Neuronal stem cell (in vitro differentiated cells): ENCODE measurements around the gene B4GALT5.
"Not testable (repeated sequence)": the region's sequence is repeated elsewhere in the genome, so short reads cannot be mapped to it uniquely, and the experiment has no call there.

Experiments
- DNase-seq: peaks from one replicate; pipeline ENCODE4 v3.0.0-alpha.2; 2013; ENCODE audit warnings: low spot score
- H2AFZ ChIP-seq: one replicate; pipeline ENCODE4 v1.6.1; 2013; ENCODE audit warnings: mild to moderate bottlenecking, low read length, inconsistent platforms
- H2AK5ac ChIP-seq: 2 replicates; pipeline ENCODE4 v1.6.1; 2013; ENCODE audit warnings: low read depth, mild to moderate bottlenecking, inconsistent platforms, low read length, moderate library complexity, mixed read lengths
- H2BK120ac ChIP-seq: 2 replicates; pipeline ENCODE4 v1.6.1; 2013; ENCODE audit warnings: low read depth, mild to moderate bottlenecking, inconsistent platforms, low read length, moderate library complexity, mixed read lengths
- H2BK12ac ChIP-seq: one replicate; pipeline ENCODE4 v1.6.1; 2013; ENCODE audit warnings: low read length, inconsistent platforms
- H2BK15ac ChIP-seq: 2 replicates; pipeline ENCODE4 v1.6.1; 2013; ENCODE audit warnings: mild to moderate bottlenecking, low read length, inconsistent platforms, mixed read lengths
- H2BK5ac ChIP-seq: one replicate; pipeline ENCODE4 v1.6.1; 2013; ENCODE audit warnings: inconsistent platforms, mild to moderate bottlenecking, low read length, moderate library complexity
- H3K14ac ChIP-seq: one replicate; pipeline ENCODE4 v1.6.1; 2013; ENCODE audit warnings: low read length, inconsistent platforms
- H3K18ac ChIP-seq: 2 replicates; pipeline ENCODE4 v1.6.1; 2013; ENCODE audit warnings: low read length, inconsistent platforms
- H3K23ac ChIP-seq: 2 replicates; pipeline ENCODE4 v1.6.1; 2013; ENCODE audit warnings: low read depth, mild to moderate bottlenecking, mixed read lengths, low read length, inconsistent platforms; ENCODE audit not compliant: poor library complexity
- H3K27ac ChIP-seq: replicated peaks from 3 replicates; pipeline ENCODE4 v1.5.1; 2013; ENCODE audit warnings: low read length, inconsistent platforms
- H3K27me3 ChIP-seq, 3 experiments: 2 replicates each; pipeline ENCODE4 v1.6.1; 2013; ENCODE audit warnings: low read length in 3 of 3, mild to moderate bottlenecking in 2 of 3, inconsistent platforms in 1 of 3, low read depth in 1 of 3, mixed read lengths in 1 of 3, moderate library complexity in 1 of 3; ENCODE audit not compliant: control insufficient read depth in 3 of 3, insufficient read depth in 3 of 3
- H3K36me3 ChIP-seq, 2 donors: replicated peaks in 1 of 2; 2 replicates each; pipeline ENCODE4 v1.6.1; 2013; ENCODE audit warnings: low read length in 2 of 2; ENCODE audit not compliant: control insufficient read depth in 2 of 2, insufficient read depth in 2 of 2
- H3K4ac ChIP-seq: 2 replicates; pipeline ENCODE4 v1.6.1; 2013; ENCODE audit warnings: inconsistent platforms, mild to moderate bottlenecking, low read length, moderate library complexity
- H3K4me1 ChIP-seq, 2 donors: 1 replicate in 1 of 2; 2 replicates in 1 of 2; pipeline ENCODE4 v1.6.1; 2013; ENCODE audit warnings: low read length in 2 of 2, low read depth in 1 of 2; ENCODE audit not compliant: control insufficient read depth in 2 of 2, insufficient read depth in 1 of 2
- H3K4me2 ChIP-seq: one replicate; pipeline ENCODE4 v1.6.1; 2013; ENCODE audit warnings: mild to moderate bottlenecking, low read length, inconsistent platforms; ENCODE audit not compliant: insufficient read depth, poor library complexity, severe bottlenecking
- H3K4me3 ChIP-seq, 2 donors: 2 replicates each; pipeline ENCODE4 v1.5.1; 2013; ENCODE audit warnings: low read length in 2 of 2, mild to moderate bottlenecking in 2 of 2, inconsistent platforms in 1 of 2, moderate library complexity in 1 of 2
- H3K79me1 ChIP-seq: one replicate; pipeline ENCODE4 v1.6.1; 2013; ENCODE audit warnings: low read depth, mild to moderate bottlenecking, inconsistent platforms, low read length, moderate library complexity
- H3K9ac ChIP-seq: one replicate; pipeline ENCODE4 v1.6.1; 2013; ENCODE audit warnings: mild to moderate bottlenecking, low read depth, low read length, inconsistent platforms; ENCODE audit not compliant: poor library complexity
- H3K9me3 ChIP-seq, 2 donors: replicated peaks in 1 of 2; 2 replicates each; pipeline versions ENCODE3 to v1.6.1; 2013; ENCODE audit warnings: low read length in 2 of 2, mild to moderate bottlenecking in 2 of 2, inconsistent platforms in 1 of 2, low read depth in 1 of 2, mixed read lengths in 1 of 2, moderate library complexity in 1 of 2; ENCODE audit not compliant: control insufficient read depth in 2 of 2, insufficient read depth in 1 of 2
- H4K8ac ChIP-seq: one replicate; pipeline ENCODE4 v1.6.1; 2013; ENCODE audit warnings: low read depth, mild to moderate bottlenecking, inconsistent platforms, low read length, moderate library complexity
- H4K91ac ChIP-seq: one replicate; pipeline ENCODE4 v1.6.1; 2013; ENCODE audit warnings: low read length, low read depth, mild to moderate bottlenecking, inconsistent platforms; ENCODE audit not compliant: poor library complexity
- WGBS, 2 donors: extraction: QIAGEN DNeasy Blood & Tissue Kit; methylation state at CpG; one replicate each; pipeline ENCODE4 v1.1.7; 2013; ENCODE audit warnings: missing lambda C conversion rate in 2 of 2, mixed read lengths in 1 of 2; ENCODE audit not compliant: insufficient read length in 2 of 2, insufficient replicate concordance in 1 of 2; ENCODE audit errors: extremely low coverage in 2 of 2; 5-methylcytosine and 5-hydroxymethylcytosine counted together

Gene B4GALT5

DNA sequence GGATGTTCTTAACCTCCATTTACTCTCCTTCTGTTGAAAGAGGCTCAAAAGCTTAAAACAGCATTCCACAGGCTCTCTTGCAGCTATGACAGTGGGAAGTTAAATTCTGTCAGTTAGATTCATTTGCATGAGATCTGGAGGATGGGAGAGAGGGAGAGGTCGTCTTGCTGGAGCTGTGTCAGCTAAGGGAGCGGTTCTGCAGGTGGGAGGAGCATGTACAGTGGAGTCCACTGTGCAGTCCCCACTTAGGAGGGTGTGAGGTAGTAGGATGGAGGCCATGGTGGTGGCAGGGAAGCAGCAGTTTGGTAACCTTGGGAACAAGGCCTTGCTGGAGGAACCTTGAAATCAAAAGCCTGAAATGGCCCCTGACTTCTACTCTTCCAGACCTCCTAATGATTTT lies 12.0 kb upstream of the B4GALT5 start:
- Histone ChIP-seq H3K14ac (no peak overlapping the region), H3K23ac (no peak overlapping the region), H3K4me2 (no peak overlapping the region), H2AK5ac (no peak overlapping the region), H3K9me3 (peaks cover 2 to 4% of the 10 kb centered on the region in 2 donors), H3K27ac (no peak overlapping the region), H3K36me3 (no peaks in the 10 kb centered on the region), H3K4ac (no peak overlapping the region), H3K9ac (peak overlapping the region; percentile 50), H2AFZ (no peak overlapping the region), H3K79me1 (no peaks in the 10 kb centered on the region), H4K8ac (no peak overlapping the region), H2BK120ac (no peak overlapping the region), H2BK12ac (no peak overlapping the region), H3K18ac (no peak overlapping the region), H4K91ac (no peak overlapping the region), H2BK15ac (no peak overlapping the region), H3K4me1 (no peaks in the 10 kb centered on the region), H3K27me3 (no peaks in the 10 kb centered on the region), H2BK5ac (no peak overlapping the region), H3K4me3 (no peak overlapping the region)
- WGBS, 2 donors, result no CpG with 5 or more reads among the region's 2 CpGs
- no peak for DNase-seq

GRCh38 chr20:49725224-49725606 lies 11.5 kb upstream of the B4GALT5 start:
- not testable (repeated sequence) for H3K4me3 ChIP-seq, H4K8ac ChIP-seq, H3K4ac ChIP-seq, H3K36me3 ChIP-seq, H4K91ac ChIP-seq, DNase-seq, H3K4me2 ChIP-seq, H3K14ac ChIP-seq, H3K27ac ChIP-seq, H3K9me3 ChIP-seq, H2AK5ac ChIP-seq, H3K79me1 ChIP-seq, H3K23ac ChIP-seq, H3K27me3 ChIP-seq, H2BK15ac ChIP-seq, H2BK5ac ChIP-seq, H3K4me1 ChIP-seq, H3K9ac ChIP-seq, H2BK12ac ChIP-seq, H3K18ac ChIP-seq, H2BK120ac ChIP-seq
- WGBS, 2 donors, result no CpG with 5 or more reads among the region's 7 CpGs
- peak overlapping the region; percentile 66 for H2AFZ ChIP-seq

DNA sequence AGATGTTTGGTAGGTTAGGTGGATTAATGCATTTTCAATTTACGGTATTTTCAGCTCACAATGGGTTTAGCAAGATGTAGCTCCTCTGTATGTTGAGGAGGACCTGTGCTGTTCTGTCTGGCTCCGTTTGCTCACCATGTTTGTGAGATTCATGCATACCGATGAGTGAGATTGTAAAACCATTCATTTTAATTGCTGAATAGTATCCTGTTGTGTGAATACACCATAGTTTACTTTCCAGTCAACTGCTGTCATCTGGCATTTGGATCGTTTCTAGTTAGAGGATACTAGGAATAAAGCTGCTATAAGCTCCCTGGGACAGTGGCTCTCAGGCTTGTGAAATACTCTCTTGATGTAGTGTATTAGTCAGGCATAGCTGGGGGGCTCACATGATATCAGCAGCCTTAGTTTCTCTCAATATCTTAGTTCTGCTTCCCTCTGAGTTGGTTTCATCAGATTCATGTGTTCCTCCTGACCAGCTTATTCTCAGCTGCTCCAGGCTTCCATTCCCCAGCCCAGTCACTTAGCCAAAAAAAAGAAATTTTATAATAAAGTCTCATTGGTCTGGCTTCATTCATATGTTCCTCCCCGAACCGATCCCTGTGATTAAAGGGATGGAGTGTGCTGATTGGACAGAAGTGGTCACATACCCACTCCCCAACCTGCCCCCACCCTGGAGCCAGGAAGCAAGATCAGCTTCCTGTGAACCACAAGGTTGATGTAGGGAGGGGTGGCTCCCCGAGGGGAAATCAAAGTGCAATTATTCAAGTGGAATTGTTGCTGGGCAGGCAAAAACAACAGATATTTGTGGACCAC lies 10.9 kb upstream of the B4GALT5 start:
- H3K4me2 ChIP-seq, result no peak overlapping the region
- no peak overlapping the region for H4K91ac ChIP-seq
- H2BK120ac ChIP-seq, result no peak overlapping the region
- H3K18ac ChIP-seq, result no peak overlapping the region
- no peak overlapping the region for H2BK5ac ChIP-seq
- H3K14ac ChIP-seq, result no peak overlapping the region
- no peak overlapping the region for H3K27ac ChIP-seq
- peak overlapping the region; percentile 66 for H2AFZ ChIP-seq
- H3K4ac ChIP-seq, result no peak overlapping the region
- no peaks in the 10 kb centered on the region for H3K79me1 ChIP-seq
- WGBS, 2 donors, result no CpG with 5 or more reads among the region's 7 CpGs
- H3K9ac ChIP-seq, result no peak overlapping the region
- no peak overlapping the region for H2BK12ac ChIP-seq
- no peak overlapping the region for H4K8ac ChIP-seq
- H2BK15ac ChIP-seq, result no peak overlapping the region
- no peak overlapping the region for H3K23ac ChIP-seq
- no peak for DNase-seq
- H3K4me1 ChIP-seq, result no peaks in the 10 kb centered on the region
- no peaks in the 10 kb centered on the region for H3K36me3 ChIP-seq
- no peak overlapping the region for H3K4me3 ChIP-seq
- no peak overlapping the region for H2AK5ac ChIP-seq
- peaks cover 2 to 4% of the 10 kb centered on the region in 2 donors for H3K9me3 ChIP-seq
- H3K27me3 ChIP-seq, result no peaks in the 10 kb centered on the region

DNA sequence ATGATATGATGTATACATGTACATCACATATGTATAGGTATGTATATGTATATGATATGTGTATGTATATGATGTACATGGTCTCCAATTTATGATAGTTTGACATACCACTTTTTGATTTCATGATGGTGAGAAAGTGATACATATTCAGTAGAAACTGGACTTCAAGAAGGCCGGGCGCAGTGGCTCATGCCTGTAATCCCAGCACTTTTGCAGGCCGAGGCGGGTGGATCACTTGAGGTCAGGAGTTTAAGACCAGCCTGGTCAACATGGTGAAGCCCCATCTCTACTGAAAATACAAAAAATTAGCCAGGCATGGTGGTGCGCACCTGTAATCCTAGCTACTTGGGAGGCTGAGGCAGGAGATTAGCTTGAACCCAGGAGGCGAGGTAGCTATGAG lies 10.1 kb upstream of the B4GALT5 start:
- not testable (repeated sequence) for H4K91ac ChIP-seq, H3K4ac ChIP-seq, H3K27me3 ChIP-seq, H2AFZ ChIP-seq, H2BK120ac ChIP-seq, H3K23ac ChIP-seq, H2BK15ac ChIP-seq, H2BK12ac ChIP-seq, H3K9me3 ChIP-seq, DNase-seq, H4K8ac ChIP-seq, H3K4me1 ChIP-seq, H3K4me2 ChIP-seq, H2AK5ac ChIP-seq, H3K9ac ChIP-seq, H3K4me3 ChIP-seq, H2BK5ac ChIP-seq, H3K27ac ChIP-seq, H3K36me3 ChIP-seq, H3K14ac ChIP-seq, H3K79me1 ChIP-seq, H3K18ac ChIP-seq
- no CpG with 5 or more reads among the region's 6 CpGs for WGBS, 2 donors
